ENCODE results near the gene VIPR2.

DNA sequence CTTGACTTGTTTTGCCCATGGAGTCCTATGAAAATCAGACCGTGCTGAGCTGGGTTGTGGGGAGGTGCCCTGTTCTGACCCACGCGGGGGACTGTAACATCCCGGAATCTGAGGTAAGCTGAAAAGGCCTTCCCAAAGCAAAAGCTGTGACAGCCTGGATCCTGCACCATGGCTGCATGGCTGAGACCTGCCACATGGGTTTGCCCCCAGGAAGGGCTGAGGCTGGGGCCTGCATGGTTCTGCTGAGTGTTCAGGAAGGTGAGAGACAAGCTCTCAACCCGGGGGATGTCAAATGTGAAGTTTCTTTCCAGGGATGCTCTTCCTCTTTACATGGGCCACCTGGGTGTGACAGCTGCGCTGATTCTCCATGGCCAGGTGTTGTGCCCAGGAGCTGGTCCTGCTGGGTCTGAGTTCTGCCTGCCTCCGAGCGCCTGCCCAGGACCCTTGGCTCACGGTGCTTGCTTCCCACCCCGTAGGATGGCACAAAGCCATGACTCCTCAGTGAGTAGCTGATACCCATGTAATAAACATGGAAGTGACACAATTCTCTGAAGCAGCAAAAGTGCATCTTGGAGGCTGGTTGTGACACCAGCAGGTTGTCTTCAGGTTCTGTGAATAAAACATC, 58.3 kb downstream of the VIPR2 start:
- TF ChIP-seq POLR2A (IDR thresholded peaks at IDR 0.05) (no peak), CTCF (IDR thresholded peaks at IDR 0.05) (no peak)
